ENCODE results near the gene BPNT1.

GRCh38 chr1:220137019-220137786 is 47.6 kb upstream of the BPNT1 start:
- TF ChIP-seq, protein P1, sequence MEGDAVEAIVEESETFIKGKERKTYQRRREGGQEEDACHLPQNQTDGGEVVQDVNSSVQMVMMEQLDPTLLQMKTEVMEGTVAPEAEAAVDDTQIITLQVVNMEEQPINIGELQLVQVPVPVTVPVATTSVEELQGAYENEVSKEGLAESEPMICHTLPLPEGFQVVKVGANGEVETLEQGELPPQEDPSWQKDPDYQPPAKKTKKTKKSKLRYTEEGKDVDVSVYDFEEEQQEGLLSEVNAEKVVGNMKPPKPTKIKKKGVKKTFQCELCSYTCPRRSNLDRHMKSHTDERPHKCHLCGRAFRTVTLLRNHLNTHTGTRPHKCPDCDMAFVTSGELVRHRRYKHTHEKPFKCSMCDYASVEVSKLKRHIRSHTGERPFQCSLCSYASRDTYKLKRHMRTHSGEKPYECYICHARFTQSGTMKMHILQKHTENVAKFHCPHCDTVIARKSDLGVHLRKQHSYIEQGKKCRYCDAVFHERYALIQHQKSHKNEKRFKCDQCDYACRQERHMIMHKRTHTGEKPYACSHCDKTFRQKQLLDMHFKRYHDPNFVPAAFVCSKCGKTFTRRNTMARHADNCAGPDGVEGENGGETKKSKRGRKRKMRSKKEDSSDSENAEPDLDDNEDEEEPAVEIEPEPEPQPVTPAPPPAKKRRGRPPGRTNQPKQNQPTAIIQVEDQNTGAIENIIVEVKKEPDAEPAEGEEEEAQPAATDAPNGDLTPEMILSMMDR (IDR thresholded peaks at IDR 0.05 in 2 of 3, conservative IDR thresholded peaks at IDR 0.05 in 1 of 3; ENCODE audit: borderline replicate concordance in 1 of 3, insufficient read depth in 1 of 3, low read depth in 2 of 3, low read length in 2 of 3): no peak
- TF ChIP-seq POLR2AphosphoS5 (IDR thresholded peaks at IDR 0.05; ENCODE audit: low read depth, low read length) (no peak), EZH2 (IDR thresholded peaks at IDR 0.05) (no peak), FOSL1 (IDR thresholded peaks at IDR 0.05; ENCODE audit: low read depth) (no peak), REST (IDR thresholded peaks at IDR 0.05; ENCODE audit: low read depth) (no peak), EZH2phosphoT487 (IDR thresholded peaks at IDR 0.05; ENCODE audit: borderline replicate concordance) (no peak), POLR2A (IDR thresholded peaks at IDR 0.05; ENCODE audit: borderline replicate concordance, extremely low read depth, insufficient read depth, insufficient read length) (no peak), SRF (IDR thresholded peaks at IDR 0.05; ENCODE audit: low read depth) (no peak), TCF7L2 (IDR thresholded peaks at IDR 0.05; ENCODE audit: borderline replicate concordance, extremely low read depth, insufficient read depth, insufficient read length) (no peak), SP1 (IDR thresholded peaks at IDR 0.05; ENCODE audit: low read depth) (no peak), RAD21 (IDR thresholded peaks at IDR 0.05; ENCODE audit: low read depth) (no peak), SIN3A (IDR thresholded peaks at IDR 0.05; ENCODE audit: low read depth) (no peak), YY1 (IDR thresholded peaks at IDR 0.05; ENCODE audit: extremely low read depth, insufficient replicate concordance, low read depth, low read length) (no peak), ZFX (IDR thresholded peaks at IDR 0.05) (no peak)
